CD14-positive monocyte (primary cell): ENCODE results near the gene MED10. TPM values are rescaled to one million over a fixed set of nuclear protein-coding genes. Genes with fewer than 3 reads are reported as not detected.

Experiments
- DNase-seq, 3 donors: peaks; one replicate each; pipeline ENCODE4 v3.0.0-alpha.2; 2011 to 2022
- H2AFZ ChIP-seq: 2 replicates; pipeline ENCODE4 v1.6.0; 2012; ENCODE audit warnings: mild to moderate bottlenecking, low read depth, low read length, inconsistent platforms; ENCODE audit not compliant: insufficient read depth, poor library complexity, severe bottlenecking
- H3K27ac ChIP-seq, 2 donors: 1 replicate in 1 of 2; 2 replicates in 1 of 2; pipeline ENCODE4 v1.5.1; 2012 to 2013; ENCODE audit warnings: low read length in 2 of 2, control low read depth in 1 of 2, inconsistent platforms in 1 of 2, low read depth in 1 of 2, mild to moderate bottlenecking in 1 of 2
- H3K27me3 ChIP-seq, 2 donors: one replicate each; pipeline versions ENCODE4 v1.6.0 to v1.6.1; 2011 to 2013; ENCODE audit warnings: low read length in 2 of 2; ENCODE audit not compliant: control insufficient read depth in 2 of 2, insufficient read depth in 2 of 2
- H3K36me3 ChIP-seq, 2 donors: replicated peaks in 1 of 2; 1 replicate in 1 of 2; 2 replicates in 1 of 2; pipeline versions ENCODE4 v1.5.1 to v1.6.1; 2012 to 2013; ENCODE audit warnings: low read length in 2 of 2, control low read depth in 1 of 2, inconsistent platforms in 1 of 2, mild to moderate bottlenecking in 1 of 2; ENCODE audit not compliant: insufficient read depth in 2 of 2, control insufficient read depth in 1 of 2
- H3K4me1 ChIP-seq, 2 donors: 1 replicate in 1 of 2; 2 replicates in 1 of 2; pipeline versions ENCODE4 v1.5.1 to v1.6.1; 2012 to 2013; ENCODE audit warnings: low read length in 2 of 2, control low read depth in 1 of 2, inconsistent platforms in 1 of 2, mild to moderate bottlenecking in 1 of 2, moderate library complexity in 1 of 2; ENCODE audit not compliant: insufficient read depth in 2 of 2, control insufficient read depth in 1 of 2
- H3K4me2 ChIP-seq: replicated peaks from 2 replicates; pipeline ENCODE3; 2012; ENCODE audit warnings: low read length, moderate library complexity, mild to moderate bottlenecking; ENCODE audit not compliant: poor library complexity, severe bottlenecking; ENCODE audit errors: extremely low read depth
- H3K4me3 ChIP-seq, 3 experiments: fragments of 200-600 bp in 1 of 3; sonication (generic) in 1 of 3; replicated peaks in 1 of 3; 1 replicate in 2 of 3; 2 replicates in 1 of 3; pipeline ENCODE4 v1.5.1; 2011 to 2013; ENCODE audit warnings: low read length in 3 of 3, mild to moderate bottlenecking in 3 of 3, control low read depth in 2 of 3, low read depth in 2 of 3, inconsistent platforms in 1 of 3, moderate library complexity in 1 of 3
- H3K79me2 ChIP-seq: 2 replicates; pipeline ENCODE4 v1.6.0; 2012; ENCODE audit warnings: mild to moderate bottlenecking, control low read depth, inconsistent platforms, low read length, moderate library complexity; ENCODE audit not compliant: insufficient read depth
- H3K9ac ChIP-seq: 2 replicates; pipeline ENCODE4 v1.6.0; 2017; ENCODE audit warnings: low read length, mild to moderate bottlenecking; ENCODE audit not compliant: insufficient read depth, poor library complexity, severe bottlenecking
- H3K9me3 ChIP-seq, 2 donors: replicated peaks in 1 of 2; 1 replicate in 1 of 2; 2 replicates in 1 of 2; pipeline versions ENCODE4 v1.5.1 to v1.6.1; 2012 to 2013; ENCODE audit warnings: low read length in 2 of 2, control low read depth in 1 of 2; ENCODE audit not compliant: control insufficient read depth in 1 of 2, insufficient read depth in 1 of 2
- H4K20me1 ChIP-seq: 2 replicates; pipeline ENCODE4 v1.6.0; 2012; ENCODE audit warnings: mild to moderate bottlenecking, low read length, control low read depth, moderate library complexity; ENCODE audit not compliant: insufficient read depth
- H3K27ac Mint-ChIP-seq, 7 donors: one replicate each; pipeline ENCODE4 v1.8.0; 2020; ENCODE audit warnings: mild to moderate bottlenecking in 7 of 7, mixed read lengths in 7 of 7, moderate library complexity in 6 of 7, inconsistent platforms in 2 of 7
- H3K27me3 Mint-ChIP-seq, 3 donors: one replicate each; pipeline ENCODE4 v1.8.0; 2021 to 2022; ENCODE audit warnings: low read depth in 3 of 3, mild to moderate bottlenecking in 3 of 3, mixed read lengths in 3 of 3, moderate library complexity in 3 of 3, inconsistent platforms in 1 of 3
- H3K36me3 Mint-ChIP-seq, 2 donors: one replicate each; pipeline ENCODE4 v1.8.0; 2020; ENCODE audit warnings: mixed read lengths in 2 of 2, inconsistent platforms in 1 of 2, mild to moderate bottlenecking in 1 of 2
- H3K4me1 Mint-ChIP-seq: one replicate; pipeline ENCODE4 v1.8.0; 2020; ENCODE audit warnings: mild to moderate bottlenecking, mixed read lengths
- H3K4me3 Mint-ChIP-seq, 2 donors: one replicate each; pipeline ENCODE4 v1.8.0; 2020; ENCODE audit warnings: mild to moderate bottlenecking in 2 of 2, mixed read lengths in 2 of 2, moderate library complexity in 1 of 2
- H3K9me3 Mint-ChIP-seq, 7 donors: one replicate each; pipeline ENCODE4 v1.8.0; 2020 to 2022; ENCODE audit warnings: mixed read lengths in 7 of 7, mild to moderate bottlenecking in 6 of 7, moderate library complexity in 6 of 7, inconsistent platforms in 2 of 7
- WGBS: methylation state at CpG from one replicate; pipeline ENCODE4 v1.1.5; 2013; ENCODE audit warnings: missing lambda C conversion rate; ENCODE audit not compliant: insufficient coverage; 5-methylcytosine and 5-hydroxymethylcytosine counted together
- intact Hi-C, 2 donors: fragments of 100-400 bp; cut with micrococcal nuclease; formaldehyde crosslinking; loops; one replicate each; pipeline versions ENCODE4 v1.15.0 to v1.15.1; 2023
- polyA plus RNA-seq, 3 donors: library from polyadenylated mRNA; depleted of rRNA in 1 of 3; unstranded in 2 of 3; stranded (reverse) in 1 of 3; fragments of 300-500 nt in 2 of 3; fragments of >200 nt in 1 of 3; fragmentation: Illumina TruSeq in 2 of 3; gene quantifications; 1 replicate in 2 of 3; 2 replicates in 1 of 3; pipeline ENCODE4 v1.2.3, GENCODE V29; 2012 to 2021
- TF ChIP-seq, protein P1 (sequence below): fragments of 200-600 bp; IDR thresholded peaks from one replicate; pipeline ENCODE4 v1.8.0; 2022; ENCODE audit warnings: antibody characterized with exemption, mild to moderate bottlenecking

Gene MED10
- polyA plus RNA-seq, 3 donors, result 27.6 to 47.8 (median 47.3) TPM

DNA sequence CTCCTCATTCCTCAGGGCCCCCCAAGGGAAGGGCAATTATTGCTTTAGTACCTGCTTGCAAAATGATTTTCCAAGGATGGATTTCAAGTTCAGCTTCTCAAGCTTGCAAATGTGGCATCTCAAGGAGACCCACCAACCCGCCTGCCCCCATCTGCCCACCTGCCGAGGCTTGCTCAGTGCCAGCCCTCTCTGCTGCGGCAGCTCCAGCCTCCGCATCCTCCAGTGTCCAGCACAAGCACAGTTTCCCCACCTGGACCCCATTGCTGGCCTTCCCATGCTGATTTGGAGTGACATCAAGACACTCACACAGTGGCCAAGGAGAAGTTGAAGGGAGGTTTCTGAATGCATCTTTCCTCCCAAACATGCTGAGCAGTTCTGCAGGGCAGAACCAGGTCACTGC lies 31.2 kb downstream of the MED10 start:
- H3K4me2 ChIP-seq, result no peak overlapping the region
- H3K27ac Mint-ChIP-seq, result no peak overlapping the region
- H2AFZ ChIP-seq, result no peak overlapping the region
- no peaks in the 10 kb centered on the region for H3K79me2 ChIP-seq
- no peaks in the 10 kb centered on the region for H3K9me3 ChIP-seq
- intact Hi-C loops, result no loop called here
- DNase-seq, result no peak
- H3K9ac ChIP-seq, result no peak overlapping the region
- H3K4me1 Mint-ChIP-seq, result no peaks in the 10 kb centered on the region
- peaks cover 0 to 5% (median 0%) of the 10 kb centered on the region in 7 donors for H3K9me3 Mint-ChIP-seq
- TF ChIP-seq, protein P1, sequence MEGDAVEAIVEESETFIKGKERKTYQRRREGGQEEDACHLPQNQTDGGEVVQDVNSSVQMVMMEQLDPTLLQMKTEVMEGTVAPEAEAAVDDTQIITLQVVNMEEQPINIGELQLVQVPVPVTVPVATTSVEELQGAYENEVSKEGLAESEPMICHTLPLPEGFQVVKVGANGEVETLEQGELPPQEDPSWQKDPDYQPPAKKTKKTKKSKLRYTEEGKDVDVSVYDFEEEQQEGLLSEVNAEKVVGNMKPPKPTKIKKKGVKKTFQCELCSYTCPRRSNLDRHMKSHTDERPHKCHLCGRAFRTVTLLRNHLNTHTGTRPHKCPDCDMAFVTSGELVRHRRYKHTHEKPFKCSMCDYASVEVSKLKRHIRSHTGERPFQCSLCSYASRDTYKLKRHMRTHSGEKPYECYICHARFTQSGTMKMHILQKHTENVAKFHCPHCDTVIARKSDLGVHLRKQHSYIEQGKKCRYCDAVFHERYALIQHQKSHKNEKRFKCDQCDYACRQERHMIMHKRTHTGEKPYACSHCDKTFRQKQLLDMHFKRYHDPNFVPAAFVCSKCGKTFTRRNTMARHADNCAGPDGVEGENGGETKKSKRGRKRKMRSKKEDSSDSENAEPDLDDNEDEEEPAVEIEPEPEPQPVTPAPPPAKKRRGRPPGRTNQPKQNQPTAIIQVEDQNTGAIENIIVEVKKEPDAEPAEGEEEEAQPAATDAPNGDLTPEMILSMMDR, result no peak
- no peak overlapping the region for H3K4me3 Mint-ChIP-seq
- no peaks in the 10 kb centered on the region for H4K20me1 ChIP-seq
- H3K4me3 ChIP-seq, result no peak overlapping the region
- H3K27me3 Mint-ChIP-seq, result peaks cover 0 to 6% (median 2%) of the 10 kb centered on the region in 3 donors
- H3K4me1 ChIP-seq, result no peaks in the 10 kb centered on the region
- no peaks in the 10 kb centered on the region for H3K36me3 Mint-ChIP-seq
- H3K27me3 ChIP-seq, result no peaks in the 10 kb centered on the region
- 94% methylated on average over 2 of the region's 4 CpGs for WGBS
- H3K36me3 ChIP-seq, result no peaks in the 10 kb centered on the region
- H3K27ac ChIP-seq, result no peak overlapping the region

DNA sequence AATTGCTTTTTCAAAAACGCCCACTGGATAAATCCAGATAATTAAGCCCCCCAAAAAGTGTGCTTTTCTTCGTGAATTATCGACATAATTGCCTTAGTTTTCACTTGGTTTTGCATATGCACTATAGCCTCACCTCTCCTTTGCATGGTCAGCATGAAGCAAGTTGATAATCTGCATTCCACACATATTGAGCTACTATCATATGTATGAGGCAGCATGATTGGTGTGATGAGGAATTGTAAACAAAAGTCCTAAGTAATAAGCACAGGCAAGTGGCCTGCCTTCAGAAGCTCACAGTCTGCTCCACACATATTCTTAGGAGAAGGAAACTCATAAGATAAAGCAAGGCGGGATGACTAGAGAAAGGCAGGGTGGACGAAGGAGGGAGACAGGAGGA lies 33.8 kb downstream of the MED10 start:
- no peak overlapping the region for H3K27ac Mint-ChIP-seq
- Histone ChIP-seq H3K36me3 (no peaks in the 10 kb centered on the region), H3K79me2 (no peaks in the 10 kb centered on the region), H2AFZ (no peak overlapping the region), H3K4me1 (no peaks in the 10 kb centered on the region), H3K27me3 (no peaks in the 10 kb centered on the region), H3K9ac (no peak overlapping the region), H4K20me1 (no peaks in the 10 kb centered on the region), H3K9me3 (no peaks in the 10 kb centered on the region), H3K27ac (no peak overlapping the region), H3K4me2 (no peak overlapping the region), H3K4me3 (no peak overlapping the region)
- intact Hi-C loops, result no loop called here
- WGBS, result 100% methylated on average over 5 of the region's 5 CpGs
- DNase-seq, result no peak
- peaks cover 0 to 4% (median 0%) of the 10 kb centered on the region in 7 donors for H3K9me3 Mint-ChIP-seq
- no peaks in the 10 kb centered on the region for H3K36me3 Mint-ChIP-seq
- H3K27me3 Mint-ChIP-seq, result peaks cover 0 to 2% (median 2%) of the 10 kb centered on the region in 3 donors
- H3K4me3 Mint-ChIP-seq, result no peak overlapping the region
- TF ChIP-seq, protein P1, result no peak
- H3K4me1 Mint-ChIP-seq, result no peaks in the 10 kb centered on the region
